GM04504 (cell line): ENCODE results near the gene FBXO31.

Experiments
- DNase-seq: peaks from one replicate; pipeline ENCODE4 v3.0.0-alpha.2; 2012; ENCODE audit warnings: low read depth

Gene FBXO31

GRCh38 chr16:87327798-87328495, 55.6 kb downstream of the FBXO31 start:
- no peak for DNase-seq

GRCh38 chr16:87326151-87326571, 57.4 kb downstream of the FBXO31 start:
- DNase-seq, result no peak

GRCh38 chr16:87325423-87325858, 58.1 kb downstream of the FBXO31 start:
- DNase-seq, result no peak

GRCh38 chr16:87324411-87325275, 58.9 kb downstream of the FBXO31 start:
- DNase-seq, result no peak

GRCh38 chr16:87323727-87324410, 59.7 kb downstream of the FBXO31 start:
- DNase-seq, result no peak

- DNase-seq, result no peak
Measured at GRCh38 chr16:87322833-87323726, 60.5 kb downstream of the FBXO31 start.

GRCh38 chr16:87322360-87322759, 61.2 kb downstream of the FBXO31 start:
- DNase-seq, result no peak

GRCh38 chr16:87321336-87322107, 62.1 kb downstream of the FBXO31 start:
- no peak for DNase-seq

- DNase-seq, result no peak
Measured at GRCh38 chr16:87320510-87321227, 62.9 kb downstream of the FBXO31 start.

GRCh38 chr16:87319997-87320491, 63.5 kb downstream of the FBXO31 start:
- DNase-seq, result no peak

GRCh38 chr16:87319011-87319410, 64.6 kb downstream of the FBXO31 start:
- no peak for DNase-seq

- no peak for DNase-seq
Measured at GRCh38 chr16:87317750-87318644, 65.6 kb downstream of the FBXO31 start.

GRCh38 chr16:87316923-87317749, 66.4 kb downstream of the FBXO31 start, which contains the start of gene C16orf95:
Gene C16orf95, minus strand, starts transcription at chr16:87317392. Its CDS starts 150 bp downstream, at chr16:87317242.
- peak; percentile 91 for DNase-seq

- DNase-seq, result no peak
Measured at GRCh38 chr16:87316450-87316922, 67.1 kb downstream of the FBXO31 start.

GRCh38 chr16:87314990-87315420, 68.6 kb downstream of the FBXO31 start:
- DNase-seq, result no peak

GRCh38 chr16:87312008-87312407, 71.6 kb downstream of the FBXO31 start:
- DNase-seq, result no peak

GRCh38 chr16:87311387-87311786, 72.2 kb downstream of the FBXO31 start:
- no peak for DNase-seq

- DNase-seq, result no peak
Measured at GRCh38 chr16:87310610-87311009, 73.0 kb downstream of the FBXO31 start.
